Aorta (tissue), 5 donors: Measurements from ENCODE around the gene KITLG. TPM values are rescaled to one million over a fixed set of nuclear protein-coding genes. Genes with fewer than 3 reads are reported as not detected.
A peak's percentile ranks its signal among the peaks of the same experiment; 100 is the strongest.

ENCODE experiments used
- ATAC-seq: fragments of 200-7000 bp; cut with Tn5 transposase; one replicate; pipeline ENCODE4 v1.9.1; 2022; ENCODE audit warnings: moderate library complexity; ENCODE audit not compliant: low FRiP score
- DNase-seq, 2 donors: peaks; one replicate each; pipeline ENCODE4 v3.0.0-alpha.2; 2020
- H3K27ac ChIP-seq, 2 donors: one replicate each; pipeline ENCODE4 v1.5.1; 2013; ENCODE audit warnings: low read length in 2 of 2, mild to moderate bottlenecking in 2 of 2, moderate library complexity in 2 of 2, control low read depth in 1 of 2, inconsistent platforms in 1 of 2, low read depth in 1 of 2
- H3K27me3 ChIP-seq, 2 donors: one replicate each; pipeline ENCODE4 v1.6.1; 2013; ENCODE audit warnings: control low read depth in 1 of 2, low read length in 1 of 2, mild to moderate bottlenecking in 1 of 2, moderate library complexity in 1 of 2; ENCODE audit not compliant: insufficient read depth in 2 of 2, control insufficient read depth in 1 of 2
- H3K36me3 ChIP-seq, 2 donors: one replicate each; pipeline ENCODE4 v1.6.1; 2013; ENCODE audit warnings: control low read depth in 1 of 2, low read length in 1 of 2, mild to moderate bottlenecking in 1 of 2; ENCODE audit not compliant: insufficient read depth in 2 of 2, control insufficient read depth in 1 of 2
- H3K4me1 ChIP-seq, 2 donors: one replicate each; pipeline ENCODE4 v1.6.1; 2013; ENCODE audit warnings: low read length in 2 of 2, control low read depth in 1 of 2, mild to moderate bottlenecking in 1 of 2, moderate library complexity in 1 of 2; ENCODE audit not compliant: insufficient read depth in 2 of 2, control insufficient read depth in 1 of 2
- H3K4me3 ChIP-seq, 2 donors: one replicate each; pipeline ENCODE4 v1.5.1; 2013; ENCODE audit warnings: low read length in 2 of 2, control low read depth in 1 of 2, mild to moderate bottlenecking in 1 of 2
- H3K9me3 ChIP-seq: one replicate; pipeline ENCODE4 v1.6.1; 2013; ENCODE audit warnings: mild to moderate bottlenecking, low read length; ENCODE audit not compliant: control insufficient read depth
- WGBS, 2 donors: extraction: QIAGEN DNeasy Blood & Tissue Kit; methylation state at CpG; one replicate each; pipeline ENCODE4 v1.1.7; 2013; 5-methylcytosine and 5-hydroxymethylcytosine counted together
- intact Hi-C, 2 donors: fragments of 100-400 bp; cut with DNase I; formaldehyde crosslinking; loops; one replicate each; pipeline versions ENCODE4 v1.14.2 to v1.15.0; 2022
- polyA plus RNA-seq, 2 donors: library from polyadenylated mRNA; stranded (reverse); fragments of 200-250 nt; gene quantifications; one replicate each; pipeline ENCODE4 v1.2.3, GENCODE V29; 2013
- total RNA-seq, 2 donors: library from RNA; stranded (reverse); fragmentation: NEBNext Ultra II Directional; extraction: Animal tissue kit (Norgen Biotek cat#: 25700); gene quantifications; one replicate each; pipeline ENCODE4 v1.2.1, GENCODE V29; 2021
- donor health status: healthy with polysubstance abuse.
- donor health status: Bipolar disorder and iron deficiency.
- donor health status: DM: no; HTN: no; CAD: no.
- donor health status: DM: no; HTN: no; CAD: no.
- donor health status: DM: yes; HTN: yes; CAD: no.

The KITLG gene
- total and polyA plus RNA-seq, 4 donors = 6.5 to 42.1 (median 13.4) TPM

GRCh38 chr12:88579601-88580050 lies 645 bp downstream of the KITLG start:
- intact Hi-C loops = loop anchor here in 1 of 2 donors (10.0 kb wide), 1 partner anchor 415 kb away; no protein-coding TSS in a partner anchor

GRCh38 chr12:88579161-88579517 lies 1.1 kb downstream of the KITLG start:
- peaks cover 1 to 5% of the 10 kb centered on the region in 2 donors for H3K4me1 ChIP-seq
- no peaks in the 10 kb centered on the region for H3K9me3 ChIP-seq
- intact Hi-C loops = loop anchor here in 1 of 2 donors (10.0 kb wide), 1 partner anchor 416 kb away; no protein-coding TSS in a partner anchor
- WGBS, 2 donors = 1 to 2% methylated on average over 8 of the region's 8 CpGs
- ATAC-seq = no peak
- no peaks in the 10 kb centered on the region for H3K27me3 ChIP-seq
- H3K36me3 ChIP-seq = no peaks in the 10 kb centered on the region
- DNase-seq = no peak
- no peak overlapping the region for H3K27ac ChIP-seq
- peak overlapping the region; percentile 65 to 74 for H3K4me3 ChIP-seq

More at GRCh38 chr12:88579601-88580050, 645 bp downstream of the KITLG start:
- Histone ChIP-seq H3K4me1 (peaks cover 1 to 2% of the 10 kb centered on the region in 2 donors), H3K4me3 (peak overlapping the region; percentile 65 to 74), H3K27me3 (no peaks in the 10 kb centered on the region), H3K9me3 (no peaks in the 10 kb centered on the region), H3K27ac (no peak overlapping the region), H3K36me3 (no peaks in the 10 kb centered on the region)
- peak; percentile 51 to 84 for DNase-seq
- 0 to 1% methylated on average over 30 of the region's 30 CpGs for WGBS, 2 donors
- ATAC-seq = peak; percentile 80

DNA sequence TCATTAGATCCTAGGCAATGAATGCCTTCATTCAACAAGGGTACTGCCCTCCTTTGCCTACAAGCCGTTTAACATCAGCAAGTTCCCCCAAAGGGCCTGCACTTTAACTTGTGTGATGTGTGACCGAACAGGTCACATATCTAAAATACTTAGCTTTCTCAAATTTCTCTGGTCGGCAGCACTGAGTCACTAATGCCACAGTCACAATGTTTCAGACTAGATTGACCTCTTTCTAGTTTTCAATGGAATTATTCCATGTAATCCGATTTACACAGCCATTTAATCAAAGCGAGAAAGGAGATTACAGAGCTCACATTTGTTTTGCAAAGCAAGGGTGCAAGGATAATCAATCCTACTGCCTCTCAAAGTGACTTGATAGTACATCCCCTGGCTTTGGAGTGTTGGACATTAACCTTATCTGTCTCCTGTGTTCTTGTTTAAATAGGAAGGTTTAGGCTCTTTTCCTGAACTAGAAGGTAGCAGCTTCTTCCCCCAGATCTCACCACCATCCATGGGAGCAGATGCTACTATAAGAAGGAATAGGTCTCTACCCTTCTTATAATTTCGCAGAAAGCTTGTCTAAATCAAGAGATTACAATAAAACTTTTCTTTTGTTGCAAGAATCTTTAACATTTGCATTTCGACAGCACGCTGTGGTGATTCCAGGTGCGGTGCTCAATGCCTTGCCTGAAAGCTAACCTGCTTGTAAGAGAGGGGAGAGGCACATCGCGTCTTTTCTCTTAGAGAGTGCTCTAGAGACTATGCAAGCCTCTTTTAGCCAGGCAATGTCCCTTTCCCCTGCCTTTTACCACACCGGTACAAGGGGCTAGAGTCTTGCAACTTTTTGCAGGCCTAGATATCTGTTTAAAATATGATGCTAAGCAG lies 1.8 kb downstream of the KITLG start:
- 48 to 53% methylated on average over 12 of the region's 12 CpGs for WGBS, 2 donors
- DNase-seq = no peak
- intact Hi-C loops = loop anchor here in 1 of 2 donors (10.0 kb wide), 1 partner anchor 416 kb away; no protein-coding TSS in a partner anchor
- peak overlapping the region in 1 of 2 donors; percentile 40 for H3K4me3 ChIP-seq
- H3K27ac ChIP-seq = no peak overlapping the region
- no peaks in the 10 kb centered on the region for H3K9me3 ChIP-seq
- H3K4me1 ChIP-seq = peaks cover 1 to 5% of the 10 kb centered on the region in 2 donors
- H3K36me3 ChIP-seq = no peaks in the 10 kb centered on the region
- ATAC-seq = no peak
- no peaks in the 10 kb centered on the region for H3K27me3 ChIP-seq

DNA sequence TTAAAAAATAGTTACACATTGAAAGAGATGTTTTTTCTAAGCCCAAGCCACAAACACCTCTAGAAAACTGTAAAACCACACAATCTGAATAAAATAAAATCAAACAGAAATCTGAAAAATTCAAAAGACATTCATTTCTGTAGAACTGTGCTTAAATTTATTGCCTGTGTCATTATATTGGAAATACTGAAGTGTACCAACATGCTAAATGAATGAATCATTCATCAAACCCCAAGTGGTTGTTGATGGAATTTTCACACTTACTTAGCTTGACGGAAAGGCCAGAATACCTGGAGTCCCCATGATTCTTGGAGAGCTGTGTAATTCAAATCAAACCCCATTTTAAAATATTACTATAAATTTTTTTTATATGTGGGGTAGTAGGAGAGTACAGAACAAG lies 2.7 kb downstream of the KITLG start:
- H3K4me3 ChIP-seq = no peak overlapping the region
- DNase-seq (no peak), ATAC-seq (no peak)
- H3K27me3 ChIP-seq = no peaks in the 10 kb centered on the region
- WGBS, 2 donors = 80 to 89% methylated on average over 1 of the region's 1 CpG
- no peak overlapping the region for H3K27ac ChIP-seq
- H3K9me3 ChIP-seq = no peaks in the 10 kb centered on the region
- intact Hi-C loops = loop anchor here in 1 of 2 donors (10.0 kb wide), 1 partner anchor 417 kb away; no protein-coding TSS in a partner anchor
- no peaks in the 10 kb centered on the region for H3K36me3 ChIP-seq
- H3K4me1 ChIP-seq = peaks cover 1 to 5% of the 10 kb centered on the region in 2 donors

GRCh38 chr12:88576866-88577265 lies 3.4 kb downstream of the KITLG start:
- Histone ChIP-seq H3K4me3 (no peak overlapping the region), H3K36me3 (no peaks in the 10 kb centered on the region), H3K4me1 (peaks cover 1 to 5% of the 10 kb centered on the region in 2 donors), H3K27me3 (no peaks in the 10 kb centered on the region), H3K9me3 (no peaks in the 10 kb centered on the region), H3K27ac (no peak overlapping the region)
- ATAC-seq (no peak), DNase-seq (no peak)
- intact Hi-C loops = loop anchor here in 1 of 2 donors (10.0 kb wide), 1 partner anchor 418 kb away; no protein-coding TSS in a partner anchor
- WGBS, 2 donors = 95 to 97% methylated on average over 1 of the region's 1 CpG

GRCh38 chr12:88575361-88575970 lies 4.8 kb downstream of the KITLG start:
- intact Hi-C loops = loop anchor here in 1 of 2 donors (10.0 kb wide), 1 partner anchor 419 kb away; no protein-coding TSS in a partner anchor
- H3K27me3 ChIP-seq = no peaks in the 10 kb centered on the region

GRCh38 chr12:88574278-88574677 lies 6.0 kb downstream of the KITLG start:
- no peak overlapping the region for H3K27ac ChIP-seq

More at GRCh38 chr12:88575361-88575970, 4.8 kb downstream of the KITLG start:
- WGBS, 2 donors = 40 to 54% methylated on average over 2 of the region's 2 CpGs
- ATAC-seq (no peak), DNase-seq (no peak)
- peaks cover 1 to 5% of the 10 kb centered on the region in 2 donors for H3K4me1 ChIP-seq
- H3K36me3 ChIP-seq = no peaks in the 10 kb centered on the region
- H3K4me3 ChIP-seq = no peak overlapping the region
- H3K27ac ChIP-seq = no peak overlapping the region
- no peaks in the 10 kb centered on the region for H3K9me3 ChIP-seq

GRCh38 chr12:88573583-88573982 lies 6.7 kb downstream of the KITLG start:
- H3K4me1 ChIP-seq = peaks cover 1 to 3% of the 10 kb centered on the region in 2 donors
- H3K4me3 ChIP-seq = no peak overlapping the region
- DNase-seq (no peak), ATAC-seq (no peak)
- no peaks in the 10 kb centered on the region for H3K9me3 ChIP-seq
- 92 to 94% methylated on average over 4 of the region's 4 CpGs for WGBS, 2 donors
- H3K27me3 ChIP-seq = no peaks in the 10 kb centered on the region
- H3K36me3 ChIP-seq = no peaks in the 10 kb centered on the region
- no peak overlapping the region for H3K27ac ChIP-seq
- intact Hi-C loops = loop anchor here in 1 of 2 donors (10.0 kb wide), 1 partner anchor 421 kb away; no protein-coding TSS in a partner anchor

More at GRCh38 chr12:88574278-88574677, 6.0 kb downstream of the KITLG start:
- Histone ChIP-seq H3K4me3 (no peak overlapping the region), H3K9me3 (no peaks in the 10 kb centered on the region), H3K27me3 (no peaks in the 10 kb centered on the region), H3K36me3 (no peaks in the 10 kb centered on the region), H3K4me1 (peaks cover 1 to 5% of the 10 kb centered on the region in 2 donors)
- intact Hi-C loops = loop anchor here in 1 of 2 donors (10.0 kb wide), 1 partner anchor 421 kb away; no protein-coding TSS in a partner anchor
- ATAC-seq = no peak
- no peak for DNase-seq
- 29 to 34% methylated on average over 2 of the region's 2 CpGs for WGBS, 2 donors
